Ishikawa (cell line): ENCODE data around the gene BOLA2.
"Not testable (repeated sequence)": the region's sequence is repeated elsewhere in the genome, so short reads cannot be mapped to it uniquely, and the experiment has no call there.

ENCODE experiments used
- CREB1 ChIP-seq: IDR thresholded peaks from 2 replicates; pipeline ENCODE4 v1.6.1; 2012; ENCODE audit warnings: low read depth
- NFIC ChIP-seq: IDR thresholded peaks from 2 replicates; pipeline ENCODE4 v1.6.1; 2012
- YY1 ChIP-seq: IDR thresholded peaks from 2 replicates; pipeline ENCODE4 v1.6.1; 2012; ENCODE audit warnings: low read depth
- TF ChIP-seq, protein P1 (sequence below): IDR thresholded peaks from 2 replicates; pipeline ENCODE4 v1.6.1; 2012

DNA sequence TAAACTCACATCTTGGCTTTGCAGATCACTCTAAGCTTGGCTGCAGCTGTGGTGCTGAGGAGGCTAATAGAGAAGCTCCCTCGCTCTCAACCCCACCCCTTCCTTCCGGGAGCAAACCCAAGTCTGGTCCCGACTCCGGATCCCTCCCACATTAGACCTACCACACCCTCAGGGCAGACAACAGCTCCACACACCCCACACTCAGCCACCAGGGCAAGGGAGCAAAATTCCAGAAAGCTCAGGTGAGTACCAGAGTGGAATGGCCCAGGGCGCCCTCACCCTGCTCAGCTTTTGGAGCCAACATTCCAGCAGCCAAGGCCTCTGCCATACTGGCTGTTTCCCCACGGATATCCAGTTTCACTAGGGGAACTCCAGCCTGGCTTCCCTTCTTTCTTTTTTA lies 15.5 kb upstream of the BOLA2 start:
- TF ChIP-seq, protein P1, sequence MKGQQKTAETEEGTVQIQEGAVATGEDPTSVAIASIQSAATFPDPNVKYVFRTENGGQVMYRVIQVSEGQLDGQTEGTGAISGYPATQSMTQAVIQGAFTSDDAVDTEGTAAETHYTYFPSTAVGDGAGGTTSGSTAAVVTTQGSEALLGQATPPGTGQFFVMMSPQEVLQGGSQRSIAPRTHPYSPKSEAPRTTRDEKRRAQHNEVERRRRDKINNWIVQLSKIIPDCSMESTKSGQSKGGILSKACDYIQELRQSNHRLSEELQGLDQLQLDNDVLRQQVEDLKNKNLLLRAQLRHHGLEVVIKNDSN = not testable (repeated sequence)
- TF ChIP-seq CREB1, YY1, NFIC: not testable (repeated sequence)
